ENCODE measurements around the gene ADORA2A.
A peak's percentile ranks its signal among the peaks of the same experiment; 100 is the strongest.
"Not testable (repeated sequence)": the region's sequence is repeated elsewhere in the genome, so short reads cannot be mapped to it uniquely, and the experiment has no call there.

ADORA2A gene

DNA sequence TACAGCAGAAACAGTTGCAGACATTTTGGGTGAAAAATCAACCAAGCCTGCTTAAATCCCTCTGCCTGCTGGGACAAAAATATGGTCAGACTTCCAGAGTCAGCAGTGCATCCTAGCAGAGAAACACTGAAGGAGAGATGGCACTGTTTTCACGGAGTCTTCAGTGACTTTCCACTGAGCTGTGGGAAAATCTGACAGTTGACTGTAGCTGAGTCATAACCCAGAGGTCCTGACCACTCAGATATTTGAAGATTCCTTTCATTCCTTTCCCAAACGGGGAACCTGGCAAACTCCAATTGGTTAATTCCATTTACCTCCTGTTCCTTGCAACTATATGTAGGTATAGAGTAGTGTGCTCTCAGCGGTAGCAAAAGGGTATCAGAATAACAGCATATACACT, 46.8 kb downstream of the ADORA2A start:
- no peak overlapping the region for H3K27ac ChIP-seq
- no peak for DNase-seq (ENCODE audit: low read depth, low spot score)

DNA sequence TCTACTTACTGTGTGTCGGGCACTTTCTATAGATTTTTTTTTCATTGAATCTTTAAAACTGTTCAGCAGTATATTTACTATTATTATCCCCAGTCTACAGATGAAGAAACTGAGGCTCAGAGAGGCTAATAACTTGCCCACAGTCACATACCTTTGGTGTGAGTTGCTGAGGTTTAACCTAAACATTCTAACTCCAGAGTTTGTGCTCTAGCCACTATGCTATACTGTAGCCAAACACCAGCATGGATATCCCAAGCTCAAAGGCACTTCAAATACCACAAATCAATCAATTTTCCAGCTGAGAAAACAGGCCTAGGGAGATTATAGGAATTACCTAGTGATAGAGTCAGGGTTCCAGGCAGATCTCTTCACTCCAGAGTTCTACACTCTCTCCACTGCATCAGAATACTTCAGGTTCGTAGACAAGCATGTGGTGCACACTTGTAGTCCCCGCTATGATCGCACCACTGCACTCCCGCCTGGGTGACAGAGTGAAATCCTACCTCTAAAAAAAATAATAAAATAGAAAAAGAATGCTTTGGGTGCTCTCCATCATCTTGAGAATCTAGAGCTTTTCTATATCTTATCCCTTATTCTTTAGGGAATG, 47.4 kb downstream of the ADORA2A start:
- H3K27ac ChIP-seq: no peak overlapping the region
- no peak for DNase-seq (ENCODE audit: low read depth, low spot score)

GRCh38 chr22:24481641-24482040, 54.2 kb downstream of the ADORA2A start:
- H3K27ac ChIP-seq: peak overlapping the region; percentile 77

GRCh38 chr22:24482575-24482974, 55.2 kb downstream of the ADORA2A start:
- no peak for DNase-seq (ENCODE audit: low read depth, low spot score)
- H3K27ac ChIP-seq: peak overlapping the region; percentile 77

More at GRCh38 chr22:24481641-24482040, 54.2 kb downstream of the ADORA2A start:
- DNase-seq (ENCODE audit: low read depth, low spot score): no peak

DNA sequence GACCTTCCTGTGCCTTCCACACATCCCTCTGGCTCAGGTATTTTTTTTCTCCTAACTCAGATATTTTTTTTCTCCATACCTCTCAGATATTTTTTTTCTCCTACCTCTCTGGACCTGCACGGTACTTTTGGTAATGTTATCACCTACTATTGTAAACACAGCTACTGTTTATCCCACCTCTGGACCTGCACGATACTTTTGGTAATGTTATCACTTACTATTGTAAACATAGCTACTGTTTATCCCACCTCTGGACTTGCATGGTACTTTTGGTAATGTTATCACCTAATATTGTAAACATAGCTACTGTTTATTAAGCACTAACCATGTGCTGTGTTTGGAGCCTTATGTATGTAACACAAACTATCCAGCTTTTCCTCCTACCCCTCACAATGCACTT, 55.6 kb downstream of the ADORA2A start:
- peak overlapping the region; percentile 77 for H3K27ac ChIP-seq

DNA sequence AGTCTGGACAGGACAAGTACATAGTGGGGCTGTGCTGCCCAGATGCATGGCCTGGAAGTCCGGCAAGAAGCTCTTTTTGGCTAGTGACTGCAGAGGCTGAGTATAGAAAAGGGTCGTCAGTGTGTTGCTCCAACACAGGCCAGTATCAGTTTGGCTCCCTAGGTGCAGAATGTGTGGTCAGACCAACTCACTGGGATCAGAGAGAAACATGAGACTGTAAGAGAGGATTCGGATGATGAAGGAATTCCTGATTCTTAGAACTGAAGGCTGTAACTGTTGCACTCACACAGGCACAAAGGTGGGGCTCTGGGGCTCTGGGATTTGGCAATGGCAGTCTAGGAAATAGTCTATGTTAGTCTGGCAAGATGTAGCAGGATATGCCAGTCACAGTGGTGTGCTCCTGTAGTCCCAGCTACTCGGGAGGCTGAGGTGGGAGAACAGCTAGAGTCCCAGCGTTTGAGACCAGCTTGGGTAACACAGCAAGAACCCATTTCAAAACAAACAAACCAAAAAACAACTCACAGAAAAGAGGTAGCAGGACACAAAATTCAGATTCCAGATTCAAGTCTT, 56.7 kb downstream of the ADORA2A start:
- H3K27ac ChIP-seq: no peak overlapping the region
- no peak for DNase-seq (ENCODE audit: low read depth, low spot score)

More for the DNA sequence above, 55.6 kb downstream of the ADORA2A start:
- no peak for DNase-seq (ENCODE audit: low read depth, low spot score)

DNA sequence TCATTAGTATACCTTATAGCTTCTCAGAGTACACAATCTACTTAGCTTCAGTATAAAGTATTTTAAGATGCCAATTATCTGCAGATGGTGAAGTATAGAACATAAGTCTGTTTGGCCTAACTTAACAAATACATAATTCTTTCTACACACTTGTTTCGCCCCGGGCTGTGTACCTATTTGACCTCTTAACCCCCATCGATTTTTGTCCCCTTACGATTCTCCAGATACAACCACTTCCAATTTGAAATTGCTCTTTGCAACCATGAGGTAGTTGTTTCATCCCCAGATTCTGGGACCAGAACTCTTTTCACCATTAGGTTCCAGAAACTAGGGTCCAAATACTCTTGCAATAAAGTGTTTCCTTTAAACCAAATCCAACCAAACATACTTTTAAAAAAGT, 57.8 kb downstream of the ADORA2A start:
- no peak for DNase-seq (ENCODE audit: low read depth, low spot score)
- H3K27ac ChIP-seq: no peak overlapping the region

DNA sequence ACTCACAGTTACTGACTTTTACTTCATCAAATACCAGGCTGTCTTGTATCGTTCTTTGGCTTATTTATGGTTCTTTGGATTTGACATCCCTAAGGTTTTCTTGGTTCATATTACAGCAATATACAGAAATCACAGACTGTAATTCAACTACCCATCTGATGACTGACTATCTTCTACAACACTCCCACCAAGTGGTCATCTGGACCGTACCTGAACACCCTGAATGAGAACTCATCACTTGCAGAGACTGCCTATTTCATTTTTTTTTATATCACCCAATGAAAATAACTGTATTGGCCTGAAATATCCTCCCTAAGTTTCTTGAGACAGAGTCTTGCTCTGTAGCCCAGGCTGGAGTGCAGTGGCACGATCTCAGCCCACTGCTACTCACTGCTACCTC, 58.2 kb downstream of the ADORA2A start:
- H3K27ac ChIP-seq: no peak overlapping the region
- DNase-seq (ENCODE audit: low read depth, low spot score): no peak

DNA sequence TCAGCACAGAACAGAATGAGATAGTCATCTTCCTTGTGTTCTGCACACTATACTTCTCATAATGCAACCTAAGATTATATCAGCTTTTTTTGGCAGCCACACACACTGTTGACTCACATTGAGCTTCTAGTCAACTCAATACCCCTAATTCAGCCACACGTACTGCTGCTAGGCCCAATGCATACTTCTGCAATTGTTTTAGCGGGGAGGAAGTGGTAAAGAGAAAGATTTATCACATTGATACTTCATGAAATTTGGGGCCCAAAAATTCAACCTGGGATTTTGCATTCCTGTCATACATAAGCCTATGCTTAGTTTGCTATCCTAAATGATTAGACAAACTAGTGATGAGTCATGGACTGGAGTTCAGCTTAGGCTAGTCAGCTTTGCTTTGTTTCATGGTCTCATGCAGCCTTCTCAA, 59.1 kb downstream of the ADORA2A start:
- DNase-seq (ENCODE audit: low read depth, low spot score): peak; percentile 67
- H3K27ac ChIP-seq: peak overlapping the region; percentile 26

- H3K27ac ChIP-seq: no peak overlapping the region
- no peak for DNase-seq (ENCODE audit: low read depth, low spot score)
Observed at GRCh38 chr22:24489011-24489410, 61.6 kb downstream of the ADORA2A start.

DNA sequence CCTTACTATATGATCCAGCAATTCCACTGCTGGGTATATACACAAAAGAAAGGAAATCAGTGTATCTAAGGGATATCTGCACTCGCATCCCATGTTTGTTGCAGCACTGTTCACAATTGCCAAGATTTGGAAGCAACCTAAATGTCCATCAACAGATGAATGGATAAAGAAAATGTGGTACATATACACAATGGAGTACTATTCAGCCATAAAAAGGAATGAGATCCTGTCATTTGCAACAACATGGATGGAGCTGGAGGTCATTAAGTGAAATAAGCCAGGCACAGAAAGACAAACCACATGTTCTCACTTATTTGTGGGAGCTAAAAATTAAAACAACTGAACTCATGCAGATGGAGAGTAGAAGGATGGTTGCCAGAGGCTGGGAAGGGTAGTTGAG, 62.0 kb downstream of the ADORA2A start:
- H3K27ac ChIP-seq; DNase-seq (ENCODE audit: low read depth, low spot score): not testable (repeated sequence)

All from epithelial cell of prostate (primary cell).